Measurements from ENCODE around the gene CLEC4M.
A peak's percentile ranks its signal among the peaks of the same experiment; 100 is the strongest.
"Not testable (repeated sequence)": the region's sequence is repeated elsewhere in the genome, so short reads cannot be mapped to it uniquely, and the experiment has no call there.

The CLEC4M gene

GRCh38 chr19:7773841-7774240 lies 10.8 kb downstream of the CLEC4M start:
- DNase-seq (ENCODE audit: low read depth in 2 of 2): no peak

DNA sequence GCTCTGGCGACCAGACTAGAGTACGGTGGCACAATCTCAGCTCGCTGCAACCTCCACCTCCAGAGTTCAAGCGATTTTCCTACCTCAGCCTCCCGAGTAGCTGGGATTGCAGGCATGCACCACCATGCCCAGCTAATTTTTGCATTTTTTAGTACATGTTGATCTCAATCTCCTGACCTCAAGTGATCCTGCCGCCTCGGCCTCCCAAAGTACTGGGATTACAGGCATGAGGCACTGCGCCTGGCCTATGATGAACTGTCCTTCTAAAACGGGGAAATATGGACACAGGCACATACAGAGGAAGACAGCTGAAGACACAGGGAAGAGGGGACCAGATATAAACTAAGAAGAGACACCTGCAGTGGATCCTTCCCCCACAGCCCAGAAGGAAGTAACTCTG lies 12.7 kb downstream of the CLEC4M start:
- DNase-seq (ENCODE audit: low read depth in 2 of 2): no peak

DNA sequence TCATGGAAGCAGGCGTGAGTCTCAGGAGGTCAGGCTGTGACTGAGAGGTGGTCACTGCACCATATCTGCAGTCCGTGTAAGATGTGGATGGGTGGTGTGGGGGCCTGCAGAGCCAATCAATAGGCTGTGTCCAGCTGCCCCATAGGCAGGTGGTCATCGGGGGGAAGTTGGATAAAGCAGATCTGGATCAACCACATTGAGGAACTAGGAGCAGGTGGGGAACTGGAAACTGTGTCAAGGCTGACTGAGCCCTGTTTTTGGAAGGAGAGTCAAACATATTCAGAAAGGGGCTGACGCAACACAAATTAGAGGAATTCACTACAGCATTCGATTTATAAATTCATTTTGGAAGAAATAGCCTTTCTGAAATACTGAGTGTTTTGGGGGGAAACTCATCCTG lies 15.0 kb downstream of the CLEC4M start:
- no peak for DNase-seq (ENCODE audit: low read depth in 2 of 2)

DNA sequence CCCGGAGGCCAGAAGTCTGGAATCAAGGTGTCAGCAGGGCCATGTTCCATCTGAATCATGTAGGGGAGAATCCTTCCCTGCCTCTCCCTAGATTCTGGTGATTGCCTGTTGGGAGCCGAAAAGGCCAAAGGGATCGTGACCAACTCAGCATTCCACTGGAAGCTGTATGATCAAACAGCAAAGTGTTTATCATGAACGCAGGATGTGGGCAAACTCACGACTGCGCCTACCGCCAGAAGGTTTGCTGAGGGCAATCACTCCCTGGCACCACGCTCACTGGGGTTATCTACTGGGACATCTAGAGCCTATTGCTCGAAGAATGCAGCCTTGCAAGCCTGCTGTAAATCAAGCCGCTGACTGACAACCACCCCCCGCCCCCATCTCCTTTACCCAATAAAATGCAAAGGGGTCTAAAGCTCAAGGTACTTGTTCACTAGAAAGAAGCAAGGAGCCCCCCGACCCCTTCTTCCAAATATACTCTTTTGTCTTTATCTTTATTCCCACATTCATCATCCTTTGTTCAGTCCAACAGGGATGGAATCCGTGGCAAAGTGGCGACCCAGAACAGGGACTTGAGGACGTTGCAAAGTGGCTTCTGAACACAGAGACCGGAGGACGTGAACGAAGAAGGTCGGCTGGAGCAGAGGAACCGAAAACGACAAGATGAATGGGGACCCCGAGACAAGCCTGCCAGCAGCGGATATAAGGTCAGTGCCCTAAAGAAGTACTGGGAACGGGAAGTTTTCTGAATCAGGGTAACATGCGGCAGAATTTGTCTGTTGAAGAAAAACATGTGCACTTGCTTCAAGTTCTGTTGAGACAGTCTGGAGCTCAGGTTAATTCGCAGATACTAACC lies 16.8 kb downstream of the CLEC4M start:
- DNase-seq (ENCODE audit: low read depth in 2 of 2): no peak

GRCh38 chr19:7781157-7781556 lies 18.1 kb downstream of the CLEC4M start:
- DNase-seq (ENCODE audit: low read depth in 2 of 2): no peak

DNA sequence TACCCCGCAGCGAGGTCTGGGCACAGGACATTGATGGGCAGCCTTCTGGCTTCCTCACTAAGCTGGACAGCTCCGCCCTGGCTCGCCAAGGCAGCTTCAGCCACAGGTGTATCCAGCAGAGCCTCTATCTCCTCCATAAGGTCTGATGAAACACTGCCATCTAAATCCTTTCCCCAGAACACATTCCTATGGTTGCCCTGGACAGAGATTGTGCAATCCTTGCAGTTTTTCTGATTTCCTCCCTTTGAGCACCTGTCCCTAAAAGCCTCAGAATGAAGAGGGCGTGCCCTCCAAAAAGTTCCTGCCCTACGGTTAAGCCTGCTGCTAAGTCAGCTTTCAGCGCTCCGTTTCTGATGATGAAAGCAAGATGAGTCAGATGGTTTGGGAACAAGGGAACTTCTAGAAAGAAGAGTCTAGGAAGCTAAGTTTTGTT lies 21.0 kb downstream of the CLEC4M start:
- no peak for DNase-seq (ENCODE audit: low read depth in 2 of 2)

DNA sequence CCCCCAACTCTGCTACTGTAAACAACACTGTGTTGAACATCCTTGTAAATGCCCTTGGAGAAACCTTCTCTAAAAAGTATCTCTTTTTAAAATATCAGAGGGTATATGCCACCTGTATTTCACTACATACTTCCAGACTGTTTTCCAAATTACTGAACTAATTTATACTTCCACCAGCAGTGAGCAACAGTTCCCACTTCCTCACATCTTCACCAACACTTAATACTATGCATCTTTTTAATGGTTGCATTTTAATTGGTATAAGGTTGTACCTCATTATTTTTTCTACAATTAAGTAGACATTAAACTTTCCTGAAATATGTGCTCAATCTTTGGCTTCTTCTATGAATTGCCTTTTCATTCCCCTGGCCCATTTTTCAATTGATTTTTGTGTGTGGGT lies 21.8 kb downstream of the CLEC4M start:
- no peak for DNase-seq (ENCODE audit: low read depth in 2 of 2)

DNA sequence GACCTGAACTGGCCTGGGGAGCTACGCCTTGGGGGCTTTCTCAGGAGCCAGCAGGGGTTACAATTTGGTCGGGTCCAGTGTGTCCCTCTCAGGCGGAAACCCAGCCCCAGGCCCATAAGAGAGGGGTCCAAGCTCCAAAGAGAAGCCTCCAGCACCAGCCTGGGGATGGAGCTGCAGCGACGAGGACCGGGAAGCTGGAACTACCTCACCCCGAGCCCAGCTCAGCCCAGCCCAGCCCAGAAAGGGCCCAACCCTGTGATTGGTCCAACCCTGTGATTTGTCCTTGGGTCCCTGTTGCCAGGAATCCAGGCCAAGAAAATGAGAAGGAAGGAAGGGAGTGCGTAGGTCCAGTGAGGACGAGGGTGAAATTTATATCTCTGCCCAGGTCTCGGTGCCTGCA lies 24.1 kb downstream of the CLEC4M start:
- no peak for DNase-seq (ENCODE audit: low read depth in 2 of 2)

GRCh38 chr19:7787602-7788177 lies 24.6 kb downstream of the CLEC4M start:
- no peak for DNase-seq (ENCODE audit: low read depth in 2 of 2)

DNA sequence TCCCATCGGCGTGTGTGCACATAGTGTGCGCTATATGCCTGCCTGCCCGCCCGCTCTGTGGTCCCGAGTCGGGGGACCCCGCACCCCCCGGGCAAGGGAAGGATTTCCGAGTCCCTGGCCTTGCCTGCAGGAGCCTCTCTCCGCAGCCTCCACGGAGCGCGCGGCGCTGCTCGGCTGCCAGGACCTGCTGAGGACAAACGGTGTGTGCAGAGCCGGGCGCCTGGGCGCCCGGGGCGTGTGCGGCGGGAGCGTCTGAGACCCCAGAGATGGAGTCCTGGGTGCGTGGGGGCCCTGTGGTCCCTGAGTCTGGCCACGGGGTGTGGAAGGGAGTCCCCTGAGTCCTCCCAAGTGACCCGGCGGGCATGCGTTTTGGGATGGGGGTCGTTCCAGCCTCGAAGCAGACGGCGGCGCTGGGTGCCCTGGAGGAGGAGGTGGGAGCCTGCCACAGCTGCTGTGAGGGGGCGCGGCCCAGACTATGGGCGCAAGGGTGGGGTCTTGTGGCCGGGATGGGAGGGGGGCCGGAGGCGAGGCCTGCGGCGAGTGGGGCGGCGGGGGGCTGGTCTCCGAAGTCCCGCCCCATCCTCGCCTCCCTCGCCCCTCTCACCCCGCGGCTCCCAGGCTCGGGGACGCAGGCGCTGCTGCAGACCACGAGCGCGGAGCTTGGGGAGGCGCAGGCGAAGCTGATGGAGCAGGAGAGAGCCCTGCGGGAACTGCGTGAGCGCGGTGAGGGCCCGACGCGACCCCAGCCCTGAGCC lies 25.3 kb downstream of the CLEC4M start:
- DNase-seq (ENCODE audit: low read depth in 2 of 2): no peak

DNA sequence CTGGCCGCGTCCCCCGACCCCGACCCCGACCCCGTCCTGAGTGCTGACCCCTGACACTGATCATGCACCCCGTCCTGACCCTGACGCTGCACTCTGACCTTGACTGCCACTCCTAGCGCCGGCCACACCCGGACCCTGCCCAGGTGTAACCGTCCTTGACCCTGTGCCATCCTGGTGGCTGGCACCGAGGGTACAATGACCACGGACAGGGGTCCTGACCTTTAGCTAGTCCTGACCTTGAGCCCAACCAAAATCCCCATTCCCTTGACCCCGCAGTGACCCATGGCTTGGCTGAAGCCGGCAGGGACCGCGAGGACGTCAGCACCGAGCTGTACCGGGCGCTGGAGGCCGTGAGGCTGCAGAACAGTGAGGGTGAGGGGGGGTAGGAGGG lies 25.9 kb downstream of the CLEC4M start:
- DNase-seq (ENCODE audit: low read depth in 2 of 2): no peak

GRCh38 chr19:7789447-7789846 lies 26.4 kb downstream of the CLEC4M start:
- DNase-seq (ENCODE audit: low read depth in 2 of 2): no peak

GRCh38 chr19:7790416-7790815 lies 27.4 kb downstream of the CLEC4M start:
- no peak for DNase-seq (ENCODE audit: low read depth in 2 of 2)

GRCh38 chr19:7792281-7792680 lies 29.2 kb downstream of the CLEC4M start:
- no peak for DNase-seq (ENCODE audit: low read depth in 2 of 2)

GRCh38 chr19:7792701-7793100 lies 29.7 kb downstream of the CLEC4M start:
- not testable (repeated sequence) for DNase-seq (ENCODE audit: low read depth in 2 of 2)

DNA sequence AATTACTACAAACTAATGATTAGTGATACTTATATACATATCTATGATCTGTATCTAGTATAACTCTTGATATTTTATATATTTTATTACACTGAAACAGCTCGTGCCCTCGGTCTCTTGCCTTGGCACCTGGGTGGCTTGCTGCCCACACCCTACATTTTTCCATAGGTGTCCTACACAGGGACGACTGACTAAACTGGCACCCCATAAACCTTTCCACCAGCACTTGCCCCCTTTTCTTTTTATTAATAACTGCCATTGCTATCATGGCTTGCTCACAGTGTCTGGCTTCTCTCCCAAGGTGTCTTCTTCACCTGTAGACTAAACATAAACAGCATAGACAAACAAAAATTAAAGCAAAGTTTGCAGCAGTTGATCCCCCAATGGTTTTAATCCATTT lies 30.4 kb downstream of the CLEC4M start:
- DNase-seq (ENCODE audit: low read depth in 2 of 2): no peak

- DNase-seq (ENCODE audit: low read depth in 2 of 2): no peak
Measured at GRCh38 chr19:7795555-7796161, 32.6 kb downstream of the CLEC4M start.

DNA sequence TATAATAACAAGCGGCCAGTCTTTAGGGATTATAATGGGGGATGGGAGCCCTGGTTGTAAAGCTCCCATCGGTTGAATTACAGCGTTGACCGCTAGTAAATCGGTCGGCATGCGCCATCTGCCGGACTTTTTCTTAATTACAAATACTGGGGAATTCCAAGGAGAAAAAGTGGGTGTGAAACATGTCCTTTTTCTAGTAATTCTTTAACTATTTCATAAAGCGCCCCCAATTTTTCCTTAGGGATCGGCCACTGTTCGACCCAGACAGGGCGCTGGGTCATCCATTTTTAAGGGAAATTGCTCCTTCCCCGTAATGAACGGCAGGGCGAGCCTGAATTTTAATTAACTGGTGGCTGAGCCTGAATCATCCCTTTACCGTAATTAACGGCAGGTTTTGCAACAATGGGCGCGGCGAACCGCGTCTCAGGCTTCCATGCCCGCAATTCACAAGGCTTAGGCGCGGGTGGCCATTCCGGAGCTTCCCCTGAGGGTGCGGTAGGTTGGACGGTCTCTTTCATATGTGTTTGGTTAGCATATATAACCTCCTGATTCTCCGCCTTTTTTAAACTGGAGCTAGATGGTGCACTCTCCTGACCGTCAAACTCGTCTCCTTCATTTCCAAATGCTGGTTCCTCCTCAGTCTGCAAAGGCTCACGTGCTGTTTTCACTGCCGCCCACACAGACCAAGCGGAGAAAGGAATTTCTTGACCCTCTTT lies 36.8 kb downstream of the CLEC4M start:
- peak in 1 of 2 donors; percentile 37 for DNase-seq (ENCODE audit: low read depth in 2 of 2)

GRCh38 chr19:7801020-7801570 lies 38.1 kb downstream of the CLEC4M start:
- DNase-seq (ENCODE audit: low read depth in 2 of 2): no peak

- DNase-seq (ENCODE audit: low read depth in 2 of 2): no peak
Measured at GRCh38 chr19:7806234-7806633, 43.2 kb downstream of the CLEC4M start.

- DNase-seq (ENCODE audit: low read depth in 2 of 2): no peak
Measured at GRCh38 chr19:7806876-7807275, 43.8 kb downstream of the CLEC4M start.

Measured in stimulated activated CD8-positive, alpha-beta memory T cell treated with anti-CD3 and anti-CD28 coated beads, Interleukin-15, amount 100 ng/mL, for 4 hours (primary cell).